ENCODE measurements around the gene PLEK. TPM values are rescaled to one million over a fixed set of nuclear protein-coding genes. Genes with fewer than 3 reads are reported as not detected.
"Not testable (repeated sequence)": the region's sequence is repeated elsewhere in the genome, so short reads cannot be mapped to it uniquely, and the experiment has no call there.

The PLEK gene
- polyA plus RNA-seq, 2 of the 4 experiments (the other 2 are of a cell fraction) = 0.04 TPM; not detected in 1

GRCh38 chr2:68377137-68377780, 12.2 kb downstream of the PLEK start:
- FAIRE-seq (no peak), DNase-seq (ENCODE audit: low read depth in 1 of 2, low spot score in 1 of 2) (no peak), ATAC-seq (no peak)
- Histone ChIP-seq H3K4me3 (no peak overlapping the region), H3K4me2 (no peak overlapping the region), H3K4me1 (no peaks in the 10 kb centered on the region), H3K27ac (no peak overlapping the region), H3K9me3 (no peaks in the 10 kb centered on the region)
- WGBS (ENCODE audit: missing lambda C conversion rate) = 5% methylated on average over 3 of the region's 3 CpGs
- ChIA-PET POLR2A (no interaction called here), CTCF (no interaction called here)
- TF ChIP-seq KDM5A (IDR thresholded peaks at IDR 0.05) (no peak), POLR2A (IDR thresholded peaks at IDR 0.05; ENCODE audit: low read length) (no peak), PBX3 (IDR thresholded peaks at IDR 0.05) (no peak)

GRCh38 chr2:68378779-68379178, 13.7 kb downstream of the PLEK start:
- H3K27ac ChIP-seq; H3K4me3 ChIP-seq; H3K4me1 ChIP-seq; FAIRE-seq; POLR2A ChIA-PET; DNase-seq (ENCODE audit: low read depth in 1 of 2, low spot score in 1 of 2); ATAC-seq; H3K9me3 ChIP-seq; H3K4me2 ChIP-seq: not testable (repeated sequence)
- CTCF ChIA-PET = interaction anchor here (1.2 to 1.5 kb wide), 2 partner anchors 12 to 63 kb away, joined by 3 to 5 read pairs; no protein-coding TSS in a partner anchor
- 46% methylated on average over 6 of the region's 6 CpGs for WGBS (ENCODE audit: missing lambda C conversion rate)

GRCh38 chr2:68379184-68379708, 14.2 kb downstream of the PLEK start:
- Histone ChIP-seq H3K4me1 (no peaks in the 10 kb centered on the region), H3K4me3 (no peak overlapping the region), H3K9me3 (no peaks in the 10 kb centered on the region), H3K27ac (no peak overlapping the region), H3K4me2 (no peak overlapping the region)
- no peak for FAIRE-seq
- ChIA-PET POLR2A (no interaction called here), CTCF (interaction anchor here (1.2 to 1.5 kb wide), 2 partner anchors 11 to 63 kb away, joined by 3 to 5 read pairs; no protein-coding TSS in a partner anchor)
- ATAC-seq = no peak
- WGBS (ENCODE audit: missing lambda C conversion rate) = 59% methylated on average over 4 of the region's 4 CpGs
- no peak for DNase-seq (ENCODE audit: low read depth in 1 of 2, low spot score in 1 of 2)
- no peak for TF ChIP-seq ZSCAN20 (CRISPR knock-in tag; IDR thresholded peaks at IDR 0.05)
- no peak for TF ChIP-seq HOXB13 (CRISPR knock-in tag; IDR thresholded peaks at IDR 0.05; ENCODE audit: low read depth)
- no peak for TF ChIP-seq USF2 (IDR thresholded peaks at IDR 0.05)
- TF ChIP-seq TFCP2L1 (CRISPR knock-in tag; IDR thresholded peaks at IDR 0.05) = no peak
- TF ChIP-seq MYC (IDR thresholded peaks at IDR 0.05; ENCODE audit: borderline replicate concordance, low read length) = no peak
- no peak for TF ChIP-seq E2F6 (IDR thresholded peaks at IDR 0.05; ENCODE audit: borderline replicate concordance, low read depth)
- TF ChIP-seq MAFK (IDR thresholded peaks at IDR 0.05; ENCODE audit: partially characterized antibody) = no peak
- no peak for TF ChIP-seq HDAC2 (IDR thresholded peaks at IDR 0.05)
- no peak for TF ChIP-seq CHD4 (IDR thresholded peaks at IDR 0.05; ENCODE audit: borderline replicate concordance)
- TF ChIP-seq NPAS2 (CRISPR knock-in tag; IDR thresholded peaks at IDR 0.05; ENCODE audit: borderline replicate concordance) = no peak
- TF ChIP-seq BHLHE40 (IDR thresholded peaks at IDR 0.05; ENCODE audit: low read depth, low read length) = no peak
- no peak for TF ChIP-seq ESRRA (IDR thresholded peaks at IDR 0.05; ENCODE audit: borderline replicate concordance, low read length)
- TF ChIP-seq ZNF302 (CRISPR knock-in tag; IDR thresholded peaks at IDR 0.05) = no peak
- no peak for TF ChIP-seq GATA3 (IDR thresholded peaks at IDR 0.05; ENCODE audit: borderline replicate concordance)
- TF ChIP-seq POLR2A (IDR thresholded peaks at IDR 0.05; ENCODE audit: low read length) = no peak

GRCh38 chr2:68383778-68384177, 18.7 kb downstream of the PLEK start:
- no peak for ATAC-seq
- TF ChIP-seq CTCF (IDR thresholded peaks at IDR 0.05) (no peak), RNF2 (IDR thresholded peaks at IDR 0.05; ENCODE audit: borderline replicate concordance, low read depth) (no peak), FOXS1 (CRISPR knock-in tag; IDR thresholded peaks at IDR 0.05) (no peak), RAD21 (conservative IDR thresholded peaks at IDR 0.05 in 1 of 2, IDR thresholded peaks at IDR 0.05 in 1 of 2) (no peak), KDM5A (IDR thresholded peaks at IDR 0.05) (no peak), CHD2 (IDR thresholded peaks at IDR 0.05; ENCODE audit: low read length, partially characterized antibody) (no peak)
- 12% methylated on average over 3 of the region's 3 CpGs for WGBS (ENCODE audit: missing lambda C conversion rate)

More at GRCh38 chr2:68383778-68384177, 18.7 kb downstream of the PLEK start:
- Histone ChIP-seq H3K4me3 (no peak overlapping the region), H3K4me2 (no peak overlapping the region), H3K4me1 (no peaks in the 10 kb centered on the region), H3K27ac (no peak overlapping the region), H3K9me3 (no peaks in the 10 kb centered on the region)
- POLR2A ChIA-PET = no interaction called here
- CTCF ChIA-PET = no interaction called here
- no peak for DNase-seq (ENCODE audit: low read depth in 1 of 2, low spot score in 1 of 2)
- no peak for FAIRE-seq

All from A549 (cell line).